ENCODE results near the gene GPC6. TPM values are rescaled to one million over a fixed set of nuclear protein-coding genes. Genes with fewer than 3 reads are reported as not detected.

GPC6 gene
- total and polyA plus RNA-seq, 4 donors, result 5.9 to 29.1 (median 18.2) TPM

DNA sequence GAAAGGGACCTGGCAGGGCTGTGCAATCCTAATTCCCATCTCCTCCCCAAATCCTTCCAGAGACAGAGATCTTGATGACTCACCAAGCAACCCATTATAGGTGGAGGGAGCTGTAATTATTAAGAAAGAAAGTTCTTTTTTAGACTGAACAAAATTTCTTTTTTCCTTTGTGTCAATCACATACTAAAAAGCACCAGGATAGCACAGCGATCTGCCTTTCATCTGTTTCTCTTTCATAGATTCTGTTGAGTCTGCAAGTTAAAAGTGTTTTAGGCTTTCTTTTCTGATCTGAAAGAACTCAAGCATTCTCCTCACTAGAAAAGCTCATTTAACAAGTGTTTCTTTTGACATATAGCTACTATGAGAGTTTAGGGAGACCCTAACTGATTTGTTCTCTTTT is 1030.1 kb downstream of the GPC6 start:
- 96% methylated on average over 1 of the region's 1 CpG for WGBS
- H3K9me3 ChIP-seq (ENCODE audit: control insufficient read depth in 4 of 4, low read length in 3 of 4), result no peaks in the 10 kb centered on the region
- H3K27ac ChIP-seq (ENCODE audit: low read depth in 1 of 2, low read length in 2 of 2), result no peak overlapping the region
- H3K4me3 ChIP-seq (ENCODE audit: low read depth in 1 of 3, low read length in 3 of 3), result no peak overlapping the region
- no peaks in the 10 kb centered on the region for H3K27me3 ChIP-seq (ENCODE audit: control insufficient read depth in 4 of 4, insufficient read depth in 4 of 4, low read length in 3 of 4)
- no peaks in the 10 kb centered on the region for H3K36me3 ChIP-seq (ENCODE audit: control insufficient read depth in 4 of 4, insufficient read depth in 3 of 4, low read depth in 1 of 4, low read length in 3 of 4)
- TF ChIP-seq FOXA2 (IDR thresholded peaks at IDR 0.05) (no peak), GABPA (IDR thresholded peaks at IDR 0.05 in 1 of 2, conservative IDR thresholded peaks at IDR 0.05 in 1 of 2) (no peak), EGR1 (IDR thresholded peaks at IDR 0.05; ENCODE audit: low read depth in 2 of 2) (no peak), SP1 (IDR thresholded peaks at IDR 0.05) (no peak), RAD21 (IDR thresholded peaks at IDR 0.05) (no peak), HNF4G (IDR thresholded peaks at IDR 0.05) (no peak), FOXA1 (IDR thresholded peaks at IDR 0.05) (no peak), TAF1 (conservative IDR thresholded peaks at IDR 0.05) (no peak), RXRA (IDR thresholded peaks at IDR 0.05) (no peak), HNF4A (conservative IDR thresholded peaks at IDR 0.05) (no peak)
- TF ChIP-seq, protein P1, sequence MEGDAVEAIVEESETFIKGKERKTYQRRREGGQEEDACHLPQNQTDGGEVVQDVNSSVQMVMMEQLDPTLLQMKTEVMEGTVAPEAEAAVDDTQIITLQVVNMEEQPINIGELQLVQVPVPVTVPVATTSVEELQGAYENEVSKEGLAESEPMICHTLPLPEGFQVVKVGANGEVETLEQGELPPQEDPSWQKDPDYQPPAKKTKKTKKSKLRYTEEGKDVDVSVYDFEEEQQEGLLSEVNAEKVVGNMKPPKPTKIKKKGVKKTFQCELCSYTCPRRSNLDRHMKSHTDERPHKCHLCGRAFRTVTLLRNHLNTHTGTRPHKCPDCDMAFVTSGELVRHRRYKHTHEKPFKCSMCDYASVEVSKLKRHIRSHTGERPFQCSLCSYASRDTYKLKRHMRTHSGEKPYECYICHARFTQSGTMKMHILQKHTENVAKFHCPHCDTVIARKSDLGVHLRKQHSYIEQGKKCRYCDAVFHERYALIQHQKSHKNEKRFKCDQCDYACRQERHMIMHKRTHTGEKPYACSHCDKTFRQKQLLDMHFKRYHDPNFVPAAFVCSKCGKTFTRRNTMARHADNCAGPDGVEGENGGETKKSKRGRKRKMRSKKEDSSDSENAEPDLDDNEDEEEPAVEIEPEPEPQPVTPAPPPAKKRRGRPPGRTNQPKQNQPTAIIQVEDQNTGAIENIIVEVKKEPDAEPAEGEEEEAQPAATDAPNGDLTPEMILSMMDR (IDR thresholded peaks at IDR 0.05; ENCODE audit: low read depth, low read length, missing input control), result no peak
- TF ChIP-seq, protein P2, sequence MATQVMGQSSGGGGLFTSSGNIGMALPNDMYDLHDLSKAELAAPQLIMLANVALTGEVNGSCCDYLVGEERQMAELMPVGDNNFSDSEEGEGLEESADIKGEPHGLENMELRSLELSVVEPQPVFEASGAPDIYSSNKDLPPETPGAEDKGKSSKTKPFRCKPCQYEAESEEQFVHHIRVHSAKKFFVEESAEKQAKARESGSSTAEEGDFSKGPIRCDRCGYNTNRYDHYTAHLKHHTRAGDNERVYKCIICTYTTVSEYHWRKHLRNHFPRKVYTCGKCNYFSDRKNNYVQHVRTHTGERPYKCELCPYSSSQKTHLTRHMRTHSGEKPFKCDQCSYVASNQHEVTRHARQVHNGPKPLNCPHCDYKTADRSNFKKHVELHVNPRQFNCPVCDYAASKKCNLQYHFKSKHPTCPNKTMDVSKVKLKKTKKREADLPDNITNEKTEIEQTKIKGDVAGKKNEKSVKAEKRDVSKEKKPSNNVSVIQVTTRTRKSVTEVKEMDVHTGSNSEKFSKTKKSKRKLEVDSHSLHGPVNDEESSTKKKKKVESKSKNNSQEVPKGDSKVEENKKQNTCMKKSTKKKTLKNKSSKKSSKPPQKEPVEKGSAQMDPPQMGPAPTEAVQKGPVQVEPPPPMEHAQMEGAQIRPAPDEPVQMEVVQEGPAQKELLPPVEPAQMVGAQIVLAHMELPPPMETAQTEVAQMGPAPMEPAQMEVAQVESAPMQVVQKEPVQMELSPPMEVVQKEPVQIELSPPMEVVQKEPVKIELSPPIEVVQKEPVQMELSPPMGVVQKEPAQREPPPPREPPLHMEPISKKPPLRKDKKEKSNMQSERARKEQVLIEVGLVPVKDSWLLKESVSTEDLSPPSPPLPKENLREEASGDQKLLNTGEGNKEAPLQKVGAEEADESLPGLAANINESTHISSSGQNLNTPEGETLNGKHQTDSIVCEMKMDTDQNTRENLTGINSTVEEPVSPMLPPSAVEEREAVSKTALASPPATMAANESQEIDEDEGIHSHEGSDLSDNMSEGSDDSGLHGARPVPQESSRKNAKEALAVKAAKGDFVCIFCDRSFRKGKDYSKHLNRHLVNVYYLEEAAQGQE (IDR thresholded peaks at IDR 0.05), result no peak
- TF ChIP-seq, protein P3, sequence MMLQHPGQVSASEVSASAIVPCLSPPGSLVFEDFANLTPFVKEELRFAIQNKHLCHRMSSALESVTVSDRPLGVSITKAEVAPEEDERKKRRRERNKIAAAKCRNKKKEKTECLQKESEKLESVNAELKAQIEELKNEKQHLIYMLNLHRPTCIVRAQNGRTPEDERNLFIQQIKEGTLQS (IDR thresholded peaks at IDR 0.05), result no peak
- no peak overlapping the region for H3K9ac ChIP-seq (ENCODE audit: low read depth in 1 of 2, low read length in 2 of 2)
- no peak for DNase-seq (ENCODE audit: low spot score)
- peaks cover 0 to 7% (median 0%) of the 10 kb centered on the region in 4 donors for H3K4me1 ChIP-seq (ENCODE audit: control insufficient read depth in 4 of 4, insufficient read depth in 4 of 4, low read length in 3 of 4)

DNA sequence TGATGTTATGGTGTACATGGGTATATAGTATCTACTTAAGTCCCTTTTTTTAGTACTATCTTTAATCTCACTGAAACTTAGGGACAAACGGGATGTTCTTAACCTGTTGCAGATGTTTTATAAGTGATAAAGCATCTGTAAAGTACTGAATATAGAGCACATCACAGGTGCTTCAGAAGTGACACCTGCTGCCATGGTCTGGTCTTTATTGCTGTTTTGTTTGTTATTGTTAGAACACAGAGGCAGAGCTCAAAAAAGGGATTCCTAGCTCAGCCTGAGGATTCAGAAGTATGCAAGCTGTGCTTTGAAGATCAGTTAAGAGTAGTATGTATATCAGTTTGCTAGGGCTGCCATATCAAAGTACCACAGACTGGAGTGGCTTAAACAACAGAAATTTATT is 1033.4 kb downstream of the GPC6 start:
- no peaks in the 10 kb centered on the region for H3K36me3 ChIP-seq (ENCODE audit: control insufficient read depth in 4 of 4, insufficient read depth in 3 of 4, low read depth in 1 of 4, low read length in 3 of 4)
- no peaks in the 10 kb centered on the region for H3K9me3 ChIP-seq (ENCODE audit: control insufficient read depth in 4 of 4, low read length in 3 of 4)
- no peaks in the 10 kb centered on the region for H3K27me3 ChIP-seq (ENCODE audit: control insufficient read depth in 4 of 4, insufficient read depth in 4 of 4, low read length in 3 of 4)
- H3K4me1 ChIP-seq (ENCODE audit: control insufficient read depth in 4 of 4, insufficient read depth in 4 of 4, low read length in 3 of 4), result no peaks in the 10 kb centered on the region
- no peak overlapping the region for H3K4me3 ChIP-seq (ENCODE audit: low read depth in 1 of 3, low read length in 3 of 3)
- 92% methylated on average over 1 of the region's 1 CpG for WGBS
- H3K27ac ChIP-seq (ENCODE audit: low read depth in 1 of 2, low read length in 2 of 2), result no peak overlapping the region
- no peak for DNase-seq (ENCODE audit: low spot score)
- H3K9ac ChIP-seq (ENCODE audit: low read depth in 1 of 2, low read length in 2 of 2), result no peak overlapping the region
- no peak for TF ChIP-seq NR2F2 (IDR thresholded peaks at IDR 0.05)
- no peak for TF ChIP-seq HNF4G (IDR thresholded peaks at IDR 0.05)
- no peak for TF ChIP-seq RXRA (IDR thresholded peaks at IDR 0.05)
- TF ChIP-seq, protein P4, sequence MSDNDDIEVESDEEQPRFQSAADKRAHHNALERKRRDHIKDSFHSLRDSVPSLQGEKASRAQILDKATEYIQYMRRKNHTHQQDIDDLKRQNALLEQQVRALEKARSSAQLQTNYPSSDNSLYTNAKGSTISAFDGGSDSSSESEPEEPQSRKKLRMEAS (IDR thresholded peaks at IDR 0.05), result no peak
- TF ChIP-seq, protein P3 (IDR thresholded peaks at IDR 0.05), result no peak
- TF ChIP-seq, protein P2 (IDR thresholded peaks at IDR 0.05), result no peak
- no peak for TF ChIP-seq EGR1 (IDR thresholded peaks at IDR 0.05; ENCODE audit: low read depth in 2 of 2)
- no peak for TF ChIP-seq HNF4A (conservative IDR thresholded peaks at IDR 0.05)
- no peak for TF ChIP-seq FOXA1 (IDR thresholded peaks at IDR 0.05)
- TF ChIP-seq, protein P5, sequence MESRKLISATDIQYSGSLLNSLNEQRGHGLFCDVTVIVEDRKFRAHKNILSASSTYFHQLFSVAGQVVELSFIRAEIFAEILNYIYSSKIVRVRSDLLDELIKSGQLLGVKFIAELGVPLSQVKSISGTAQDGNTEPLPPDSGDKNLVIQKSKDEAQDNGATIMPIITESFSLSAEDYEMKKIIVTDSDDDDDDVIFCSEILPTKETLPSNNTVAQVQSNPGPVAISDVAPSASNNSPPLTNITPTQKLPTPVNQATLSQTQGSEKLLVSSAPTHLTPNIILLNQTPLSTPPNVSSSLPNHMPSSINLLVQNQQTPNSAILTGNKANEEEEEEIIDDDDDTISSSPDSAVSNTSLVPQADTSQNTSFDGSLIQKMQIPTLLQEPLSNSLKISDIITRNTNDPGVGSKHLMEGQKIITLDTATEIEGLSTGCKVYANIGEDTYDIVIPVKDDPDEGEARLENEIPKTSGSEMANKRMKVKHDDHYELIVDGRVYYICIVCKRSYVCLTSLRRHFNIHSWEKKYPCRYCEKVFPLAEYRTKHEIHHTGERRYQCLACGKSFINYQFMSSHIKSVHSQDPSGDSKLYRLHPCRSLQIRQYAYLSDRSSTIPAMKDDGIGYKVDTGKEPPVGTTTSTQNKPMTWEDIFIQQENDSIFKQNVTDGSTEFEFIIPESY (IDR thresholded peaks at IDR 0.05), result no peak
- TF ChIP-seq, protein P1 (IDR thresholded peaks at IDR 0.05; ENCODE audit: low read depth, low read length, missing input control), result no peak
- TF ChIP-seq SP1 (IDR thresholded peaks at IDR 0.05), result no peak
- TF ChIP-seq FOXA2 (IDR thresholded peaks at IDR 0.05), result no peak
- TF ChIP-seq GABPA (IDR thresholded peaks at IDR 0.05 in 1 of 2, conservative IDR thresholded peaks at IDR 0.05 in 1 of 2), result no peak

Measured in liver (tissue), 9 donors.